HepG2 (cell line): ENCODE data around the gene ZDHHC16. TPM values are rescaled to one million over a fixed set of nuclear protein-coding genes. Genes with fewer than 3 reads are reported as not detected.

Experiments
- FOSL1 ChIP-seq: sonication (generic); formaldehyde crosslinking; IDR thresholded peaks from 2 replicates; pipeline ENCODE4 v1.9.0; 2021; ENCODE audit warnings: missing genetic modification reagents, borderline replicate concordance
- GTF3A ChIP-seq: sonication (generic); formaldehyde crosslinking; conservative IDR thresholded peaks from 2 replicates; pipeline ENCODE4 v1.4.0; 2020; ENCODE audit warnings: mild to moderate bottlenecking, missing genetic modification reagents
- NAIF1 ChIP-seq: sonication (generic); formaldehyde crosslinking; IDR thresholded peaks from 2 replicates; pipeline ENCODE4 v1.5.0; 2020; ENCODE audit warnings: mild to moderate bottlenecking, missing genetic modification reagents, borderline replicate concordance
- NBN ChIP-seq: fragments of 450-650 bp; conservative IDR thresholded peaks from 2 replicates; pipeline ENCODE4 v1.6.1; 2017
- NFKB2 ChIP-seq: sonication (generic); formaldehyde crosslinking; IDR thresholded peaks from 2 replicates; pipeline ENCODE4 v1.4.0; 2020; ENCODE audit warnings: missing genetic modification reagents, borderline replicate concordance
- RCOR2 ChIP-seq: IDR thresholded peaks from 2 replicates; pipeline ENCODE4 v1.6.1; 2016; ENCODE audit warnings: missing biosample characterization, missing genetic modification reagents
- SALL1 ChIP-seq: sonication (generic); formaldehyde crosslinking; IDR thresholded peaks from 2 replicates; pipeline ENCODE4 v1.8.0; 2022; ENCODE audit warnings: mild to moderate bottlenecking, missing genetic modification reagents
- SMC3 ChIP-seq: IDR thresholded peaks from 2 replicates; pipeline ENCODE4 v1.6.1; 2011; ENCODE audit warnings: low read length, improper control_type of control experiment
- SP4 ChIP-seq: sonication (generic); formaldehyde crosslinking; IDR thresholded peaks from 2 replicates; pipeline ENCODE4 v1.8.1; 2023; ENCODE audit warnings: mild to moderate bottlenecking, missing genetic modification reagents
- SSRP1 ChIP-seq: IDR thresholded peaks from 2 replicates; pipeline ENCODE4 v1.6.1; 2016; ENCODE audit warnings: control low read depth
- THAP11 ChIP-seq: IDR thresholded peaks from 2 replicates; pipeline ENCODE4 v1.6.1; 2016; ENCODE audit warnings: missing biosample characterization, missing genetic modification reagents
- ZEB1 ChIP-seq: IDR thresholded peaks from 2 replicates; pipeline ENCODE4 v1.6.1; 2012; ENCODE audit warnings: mild to moderate bottlenecking, low read depth, inconsistent platforms; ENCODE audit not compliant: insufficient replicate concordance
- ZHX1 ChIP-seq: sonication (generic); formaldehyde crosslinking; IDR thresholded peaks from 2 replicates; pipeline ENCODE4 v1.8.1; 2022; ENCODE audit warnings: low read depth, mild to moderate bottlenecking, missing genetic modification reagents
- ZNF160 ChIP-seq: sonication (generic); formaldehyde crosslinking; IDR thresholded peaks from 2 replicates; pipeline ENCODE4 v1.8.0; 2022; ENCODE audit warnings: mild to moderate bottlenecking, inconsistent platforms, missing genetic modification reagents
- ZNF317 ChIP-seq: sonication (generic); formaldehyde crosslinking; IDR thresholded peaks from 2 replicates; pipeline ENCODE4 v1.5.0; 2020; ENCODE audit warnings: mild to moderate bottlenecking, missing genetic modification reagents
- ZNF33B ChIP-seq: sonication (generic); formaldehyde crosslinking; IDR thresholded peaks from 2 replicates; pipeline ENCODE4 v1.5.1; 2020; ENCODE audit warnings: mild to moderate bottlenecking, missing genetic modification reagents
- ZNF749 ChIP-seq: sonication (generic); formaldehyde crosslinking; IDR thresholded peaks from 2 replicates; pipeline ENCODE4 v1.8.0; 2022; ENCODE audit warnings: mild to moderate bottlenecking, missing genetic modification reagents, moderate library complexity, borderline replicate concordance
- ZNF883 ChIP-seq: sonication (generic); formaldehyde crosslinking; IDR thresholded peaks from 2 replicates; pipeline ENCODE4 v1.5.1; 2020; ENCODE audit warnings: mild to moderate bottlenecking, missing genetic modification reagents; ENCODE audit errors: not compliant biosample characterization
- polyA plus RNA-seq, 8 experiments: library from polyadenylated mRNA; depleted of rRNA in 3 of 8; stranded (reverse) in 7 of 8; unstranded in 1 of 8; fragments of >200 nt; fragmentation: Illumina TruSeq in 4 of 8; extraction: Trizol in 4 of 8; gene quantifications; 2 replicates each; pipeline versions ENCODE4 v1.2.1 to v1.2.3, GENCODE V29; 2011 to 2016; ENCODE audit warnings: low read depth in 4 of 8, missing spikeins in 1 of 8, mixed read lengths in 1 of 8; ENCODE audit not compliant: insufficient read depth in 1 of 8
- total RNA-seq, 5 experiments: library from RNA; depleted of rRNA; stranded (reverse); fragments of >200 nt; fragmentation: Illumina TruSeq; extraction: Trizol; gene quantifications; 2 replicates each; pipeline ENCODE4 v1.2.3, GENCODE V29; 2016; ENCODE audit warnings: low read depth in 1 of 5
- TF ChIP-seq, protein P1 (sequence below): sonication (generic); formaldehyde crosslinking; IDR thresholded peaks from 2 replicates; pipeline ENCODE4 v1.5.0; 2020; ENCODE audit warnings: mild to moderate bottlenecking, missing genetic modification reagents, borderline replicate concordance

ZDHHC16 gene
- total and polyA plus RNA-seq, 2 of the 13 experiments (the other 11 are each of a cell fraction or from before 2014, with no cell fraction given): 40.8 to 41.8 TPM

- TF ChIP-seq FOSL1 (no peak), SSRP1 (CRISPR knock-in tag) (0 out of 2 replicates have a peak, but pooled peaks have one; percentile 20), ZNF883 (CRISPR knock-in tag) (no peak), SP4 (CRISPR knock-in tag) (0 out of 2 replicates have a peak, but pooled peaks have one; percentile 20), ZNF317 (CRISPR knock-in tag) (no peak), THAP11 (CRISPR knock-in tag) (no peak), ZNF749 (CRISPR knock-in tag) (no peak), ZNF33B (CRISPR knock-in tag) (no peak), SALL1 (peak; percentile 43; the same call in 1 of the 2 replicates), ZHX1 (CRISPR knock-in tag) (no peak), GTF3A (no peak), ZNF160 (no peak), NBN (no peak), ZEB1 (no peak), RCOR2 (CRISPR knock-in tag) (peak; percentile 27; the same call in 1 of the 2 replicates), SMC3 (no peak), NFKB2 (CRISPR knock-in tag) (no peak), NAIF1 (CRISPR knock-in tag) (no peak)
- TF ChIP-seq, protein P1, sequence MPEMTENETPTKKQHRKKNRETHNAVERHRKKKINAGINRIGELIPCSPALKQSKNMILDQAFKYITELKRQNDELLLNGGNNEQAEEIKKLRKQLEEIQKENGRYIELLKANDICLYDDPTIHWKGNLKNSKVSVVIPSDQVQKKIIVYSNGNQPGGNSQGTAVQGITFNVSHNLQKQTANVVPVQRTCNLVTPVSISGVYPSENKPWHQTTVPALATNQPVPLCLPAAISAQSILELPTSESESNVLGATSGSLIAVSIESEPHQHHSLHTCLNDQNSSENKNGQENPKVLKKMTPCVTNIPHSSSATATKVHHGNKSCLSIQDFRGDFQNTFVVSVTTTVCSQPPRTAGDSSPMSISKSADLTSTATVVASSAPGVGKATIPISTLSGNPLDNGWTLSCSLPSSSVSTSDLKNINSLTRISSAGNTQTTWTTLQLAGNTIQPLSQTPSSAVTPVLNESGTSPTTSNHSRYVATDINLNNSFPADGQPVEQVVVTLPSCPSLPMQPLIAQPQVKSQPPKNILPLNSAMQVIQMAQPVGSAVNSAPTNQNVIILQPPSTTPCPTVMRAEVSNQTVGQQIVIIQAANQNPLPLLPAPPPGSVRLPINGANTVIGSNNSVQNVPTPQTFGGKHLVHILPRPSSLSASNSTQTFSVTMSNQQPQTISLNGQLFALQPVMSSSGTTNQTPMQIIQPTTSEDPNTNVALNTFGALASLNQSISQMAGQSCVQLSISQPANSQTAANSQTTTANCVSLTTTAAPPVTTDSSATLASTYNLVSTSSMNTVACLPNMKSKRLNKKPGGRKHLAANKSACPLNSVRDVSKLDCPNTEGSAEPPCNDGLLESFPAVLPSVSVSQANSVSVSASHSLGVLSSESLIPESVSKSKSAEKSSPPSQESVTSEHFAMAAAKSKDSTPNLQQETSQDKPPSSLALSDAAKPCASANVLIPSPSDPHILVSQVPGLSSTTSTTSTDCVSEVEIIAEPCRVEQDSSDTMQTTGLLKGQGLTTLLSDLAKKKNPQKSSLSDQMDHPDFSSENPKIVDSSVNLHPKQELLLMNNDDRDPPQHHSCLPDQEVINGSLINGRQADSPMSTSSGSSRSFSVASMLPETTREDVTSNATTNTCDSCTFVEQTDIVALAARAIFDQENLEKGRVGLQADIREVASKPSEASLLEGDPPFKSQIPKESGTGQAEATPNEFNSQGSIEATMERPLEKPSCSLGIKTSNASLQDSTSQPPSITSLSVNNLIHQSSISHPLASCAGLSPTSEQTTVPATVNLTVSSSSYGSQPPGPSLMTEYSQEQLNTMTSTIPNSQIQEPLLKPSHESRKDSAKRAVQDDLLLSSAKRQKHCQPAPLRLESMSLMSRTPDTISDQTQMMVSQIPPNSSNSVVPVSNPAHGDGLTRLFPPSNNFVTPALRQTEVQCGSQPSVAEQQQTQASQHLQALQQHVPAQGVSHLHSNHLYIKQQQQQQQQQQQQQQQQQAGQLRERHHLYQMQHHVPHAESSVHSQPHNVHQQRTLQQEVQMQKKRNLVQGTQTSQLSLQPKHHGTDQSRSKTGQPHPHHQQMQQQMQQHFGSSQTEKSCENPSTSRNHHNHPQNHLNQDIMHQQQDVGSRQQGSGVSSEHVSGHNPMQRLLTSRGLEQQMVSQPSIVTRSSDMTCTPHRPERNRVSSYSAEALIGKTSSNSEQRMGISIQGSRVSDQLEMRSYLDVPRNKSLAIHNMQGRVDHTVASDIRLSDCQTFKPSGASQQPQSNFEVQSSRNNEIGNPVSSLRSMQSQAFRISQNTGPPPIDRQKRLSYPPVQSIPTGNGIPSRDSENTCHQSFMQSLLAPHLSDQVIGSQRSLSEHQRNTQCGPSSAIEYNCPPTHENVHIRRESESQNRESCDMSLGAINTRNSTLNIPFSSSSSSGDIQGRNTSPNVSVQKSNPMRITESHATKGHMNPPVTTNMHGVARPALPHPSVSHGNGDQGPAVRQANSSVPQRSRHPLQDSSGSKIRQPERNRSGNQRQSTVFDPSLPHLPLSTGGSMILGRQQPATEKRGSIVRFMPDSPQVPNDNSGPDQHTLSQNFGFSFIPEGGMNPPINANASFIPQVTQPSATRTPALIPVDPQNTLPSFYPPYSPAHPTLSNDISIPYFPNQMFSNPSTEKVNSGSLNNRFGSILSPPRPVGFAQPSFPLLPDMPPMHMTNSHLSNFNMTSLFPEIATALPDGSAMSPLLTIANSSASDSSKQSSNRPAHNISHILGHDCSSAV (CRISPR knock-in tag): no peak
Measured at GRCh38 chr10:97427571-97428179, 18.3 kb upstream of the ZDHHC16 start (continued).
